Measurements from ENCODE around the gene CAMK2N2. TPM values are rescaled to one million over a fixed set of nuclear protein-coding genes. Genes with fewer than 3 reads are reported as not detected.
A peak's percentile ranks its signal among the peaks of the same experiment; 100 is the strongest.

The CAMK2N2 gene
- total RNA-seq, 1 donor from 2014 or later: 0.16 TPM

GRCh38 chr3:184241447-184242296 lies 19.7 kb downstream of the CAMK2N2 start:
- peaks cover 11% of the 10 kb centered on the region for H3K27me3 Mint-ChIP-seq (ENCODE audit: low read depth)
- H3K36me3 Mint-ChIP-seq: peaks cover 19% of the 10 kb centered on the region
- no peak overlapping the region for H3K27ac Mint-ChIP-seq
- H3K4me1 Mint-ChIP-seq: no peaks in the 10 kb centered on the region
- TF ChIP-seq CTCF (IDR thresholded peaks at IDR 0.05; ENCODE audit: unreplicated experiment): no peak
- no peak overlapping the region for H3K4me3 Mint-ChIP-seq
- H3K9me3 Mint-ChIP-seq: no peaks in the 10 kb centered on the region
- no peak for DNase-seq (ENCODE audit: low spot score in 2 of 2, unreplicated experiment in 2 of 2)

GRCh38 chr3:184241141-184241446 lies 20.3 kb downstream of the CAMK2N2 start:
- no peaks in the 10 kb centered on the region for H3K9me3 Mint-ChIP-seq
- H3K36me3 Mint-ChIP-seq: peaks cover 19% of the 10 kb centered on the region
- no peak for TF ChIP-seq CTCF (IDR thresholded peaks at IDR 0.05; ENCODE audit: unreplicated experiment)
- DNase-seq (ENCODE audit: low spot score in 2 of 2, unreplicated experiment in 2 of 2): no peak
- no peaks in the 10 kb centered on the region for H3K4me1 Mint-ChIP-seq
- no peak overlapping the region for H3K4me3 Mint-ChIP-seq
- H3K27me3 Mint-ChIP-seq (ENCODE audit: low read depth): peaks cover 13% of the 10 kb centered on the region
- H3K27ac Mint-ChIP-seq: no peak overlapping the region

- Mint-ChIP-seq H3K4me3 (no peak overlapping the region), H3K27me3 (ENCODE audit: low read depth) (peaks cover 17% of the 10 kb centered on the region), H3K9me3 (no peaks in the 10 kb centered on the region), H3K36me3 (peaks cover 19% of the 10 kb centered on the region), H3K4me1 (no peaks in the 10 kb centered on the region), H3K27ac (no peak overlapping the region)
- peak in 1 of 2 experiments; percentile 49 for DNase-seq (ENCODE audit: low spot score in 2 of 2, unreplicated experiment in 2 of 2)
- TF ChIP-seq CTCF (IDR thresholded peaks at IDR 0.05; ENCODE audit: unreplicated experiment): no peak
Measured at GRCh38 chr3:184240384-184241140, 20.8 kb downstream of the CAMK2N2 start.

GRCh38 chr3:184239708-184240107 lies 21.6 kb downstream of the CAMK2N2 start:
- Mint-ChIP-seq H3K36me3 (peaks cover 14% of the 10 kb centered on the region), H3K9me3 (no peaks in the 10 kb centered on the region), H3K27ac (no peak overlapping the region), H3K4me3 (no peak overlapping the region), H3K4me1 (no peaks in the 10 kb centered on the region), H3K27me3 (ENCODE audit: low read depth) (peaks cover 26% of the 10 kb centered on the region)
- no peak for DNase-seq (ENCODE audit: low spot score in 2 of 2, unreplicated experiment in 2 of 2)
- no peak for TF ChIP-seq CTCF (IDR thresholded peaks at IDR 0.05; ENCODE audit: unreplicated experiment)

GRCh38 chr3:184239221-184239620 lies 22.1 kb downstream of the CAMK2N2 start:
- Mint-ChIP-seq H3K27ac (no peak overlapping the region), H3K9me3 (no peaks in the 10 kb centered on the region), H3K36me3 (peaks cover 11% of the 10 kb centered on the region), H3K4me1 (no peaks in the 10 kb centered on the region), H3K27me3 (ENCODE audit: low read depth) (peaks cover 30% of the 10 kb centered on the region), H3K4me3 (no peak overlapping the region)
- no peak for DNase-seq (ENCODE audit: low spot score in 2 of 2, unreplicated experiment in 2 of 2)
- TF ChIP-seq CTCF (IDR thresholded peaks at IDR 0.05; ENCODE audit: unreplicated experiment): no peak

Measured in mesothelial cell of epicardium (in vitro differentiated cells).